Measurements from ENCODE around the gene PACS2.
A peak's percentile ranks its signal among the peaks of the same experiment; 100 is the strongest.

Gene PACS2

DNA sequence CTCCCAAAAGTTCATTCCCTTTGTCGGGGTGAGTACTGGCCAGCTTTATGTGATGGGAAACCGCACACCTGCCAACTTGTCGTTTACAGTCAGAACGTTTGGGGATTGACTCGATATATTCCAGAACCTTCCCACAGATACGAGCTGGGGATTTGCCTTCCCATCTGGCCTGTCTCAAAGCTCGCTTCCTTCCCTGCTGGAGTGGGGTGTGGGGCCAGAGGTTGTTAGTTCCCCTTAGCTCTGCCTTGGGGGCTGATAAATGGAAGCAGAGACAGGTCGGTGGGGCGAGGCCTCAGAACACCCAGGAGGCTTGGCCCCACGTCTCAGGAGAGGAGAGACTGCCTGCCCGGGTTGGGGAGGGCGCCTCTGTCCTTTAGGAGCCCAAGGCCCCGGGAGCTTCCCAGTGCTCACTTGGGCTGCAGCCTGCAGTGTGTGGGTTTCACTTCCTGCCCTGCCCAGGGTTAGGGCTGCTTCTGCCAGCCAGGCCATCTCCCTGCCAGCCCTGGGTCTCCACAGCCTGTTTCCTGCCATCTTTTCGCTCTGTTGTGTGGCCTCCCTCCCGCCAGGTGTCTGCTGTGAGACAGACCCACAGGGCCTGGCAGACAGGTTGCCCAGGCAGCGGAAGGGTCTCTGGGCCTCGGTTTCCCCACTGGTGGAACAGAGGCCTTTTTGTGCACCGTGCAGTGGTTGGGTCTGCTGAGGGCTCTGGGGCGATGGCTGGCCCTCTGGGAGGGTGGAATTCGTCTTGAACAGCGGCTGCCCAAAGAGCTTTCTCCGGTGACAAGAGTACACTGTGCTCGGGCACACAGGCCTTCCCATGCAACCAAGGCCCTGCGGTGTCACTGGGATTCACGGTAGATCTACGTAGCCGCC is 75.7 kb downstream of the PACS2 start:
- Histone ChIP-seq H3K4me1 (ENCODE audit: control insufficient read depth in 5 of 5, insufficient read depth in 5 of 5, low read length in 5 of 5) (peaks cover 0 to 68% (median 33%) of the 10 kb centered on the region in 5 donors), H3K27ac (ENCODE audit: low read depth, low read length) (peak overlapping the region; percentile 23), H3K4me3 (ENCODE audit: low read depth in 1 of 5, low read length in 5 of 5) (no peak overlapping the region), H3K9me3 (ENCODE audit: control insufficient read depth in 5 of 5, low read length in 5 of 5) (no peaks in the 10 kb centered on the region), H3K9ac (ENCODE audit: low read length in 5 of 5) (no peak overlapping the region), H3K27me3 (ENCODE audit: control insufficient read depth in 5 of 5, insufficient read depth in 4 of 5, low read length in 5 of 5) (no peaks in the 10 kb centered on the region), H3K36me3 (ENCODE audit: control insufficient read depth in 5 of 5, insufficient read depth in 5 of 5, low read length in 5 of 5) (peaks cover 0 to 57% (median 41%) of the 10 kb centered on the region in 5 donors)

DNA sequence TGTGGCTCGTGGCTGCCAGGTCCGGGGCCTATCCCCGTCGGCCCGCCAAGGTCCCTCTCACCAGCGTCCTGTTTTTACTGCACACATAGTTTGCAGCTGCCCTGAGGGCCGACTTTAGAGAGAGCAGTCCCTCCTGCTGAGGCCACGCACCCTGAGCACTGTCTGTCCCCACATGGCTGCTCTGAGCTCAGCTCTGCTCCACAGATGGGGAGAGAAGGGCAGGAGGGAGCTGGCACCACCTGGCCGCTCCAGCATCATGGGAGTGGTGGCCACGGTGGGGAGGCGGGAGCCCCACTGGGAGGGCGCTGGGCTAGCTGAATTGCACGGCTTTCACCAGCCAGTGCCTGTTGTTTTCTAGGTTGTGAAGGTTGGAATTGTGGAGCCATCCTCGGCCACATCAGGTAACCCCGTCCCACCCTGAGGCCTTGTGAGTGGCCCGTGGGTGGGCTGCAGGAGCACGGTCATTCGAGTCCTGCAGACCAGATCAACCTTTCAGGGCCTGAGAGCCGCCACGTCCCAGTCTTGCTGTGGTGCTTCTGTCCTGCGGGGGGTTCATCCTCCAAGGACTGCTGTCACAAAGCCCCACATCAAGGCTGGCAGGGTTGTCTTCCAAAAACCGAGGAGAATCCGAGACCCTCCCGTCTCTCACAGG is 76.4 kb downstream of the PACS2 start:
- Histone ChIP-seq H3K9ac (ENCODE audit: low read length in 5 of 5) (no peak overlapping the region), H3K27me3 (ENCODE audit: control insufficient read depth in 5 of 5, insufficient read depth in 4 of 5, low read length in 5 of 5) (no peaks in the 10 kb centered on the region), H3K4me1 (ENCODE audit: control insufficient read depth in 5 of 5, insufficient read depth in 5 of 5, low read length in 5 of 5) (peaks cover 0 to 61% (median 31%) of the 10 kb centered on the region in 5 donors), H3K4me3 (ENCODE audit: low read depth in 1 of 5, low read length in 5 of 5) (no peak overlapping the region), H3K9me3 (ENCODE audit: control insufficient read depth in 5 of 5, low read length in 5 of 5) (no peaks in the 10 kb centered on the region), H3K36me3 (ENCODE audit: control insufficient read depth in 5 of 5, insufficient read depth in 5 of 5, low read length in 5 of 5) (peaks cover 0 to 49% (median 34%) of the 10 kb centered on the region in 5 donors), H3K27ac (ENCODE audit: low read depth, low read length) (no peak overlapping the region)

- H3K4me3 ChIP-seq (ENCODE audit: low read depth in 1 of 5, low read length in 5 of 5), result no peak overlapping the region
- peaks cover 0 to 44% (median 31%) of the 10 kb centered on the region in 5 donors for H3K36me3 ChIP-seq (ENCODE audit: control insufficient read depth in 5 of 5, insufficient read depth in 5 of 5, low read length in 5 of 5)
- H3K4me1 ChIP-seq (ENCODE audit: control insufficient read depth in 5 of 5, insufficient read depth in 5 of 5, low read length in 5 of 5), result peaks cover 0 to 55% (median 29%) of the 10 kb centered on the region in 5 donors
- H3K9ac ChIP-seq (ENCODE audit: low read length in 5 of 5), result no peak overlapping the region
- H3K27ac ChIP-seq (ENCODE audit: low read depth, low read length), result no peak overlapping the region
- H3K9me3 ChIP-seq (ENCODE audit: control insufficient read depth in 5 of 5, low read length in 5 of 5), result no peaks in the 10 kb centered on the region
- no peaks in the 10 kb centered on the region for H3K27me3 ChIP-seq (ENCODE audit: control insufficient read depth in 5 of 5, insufficient read depth in 4 of 5, low read length in 5 of 5)
Measured at GRCh38 chr14:105391541-105391940, 77.0 kb downstream of the PACS2 start.

DNA sequence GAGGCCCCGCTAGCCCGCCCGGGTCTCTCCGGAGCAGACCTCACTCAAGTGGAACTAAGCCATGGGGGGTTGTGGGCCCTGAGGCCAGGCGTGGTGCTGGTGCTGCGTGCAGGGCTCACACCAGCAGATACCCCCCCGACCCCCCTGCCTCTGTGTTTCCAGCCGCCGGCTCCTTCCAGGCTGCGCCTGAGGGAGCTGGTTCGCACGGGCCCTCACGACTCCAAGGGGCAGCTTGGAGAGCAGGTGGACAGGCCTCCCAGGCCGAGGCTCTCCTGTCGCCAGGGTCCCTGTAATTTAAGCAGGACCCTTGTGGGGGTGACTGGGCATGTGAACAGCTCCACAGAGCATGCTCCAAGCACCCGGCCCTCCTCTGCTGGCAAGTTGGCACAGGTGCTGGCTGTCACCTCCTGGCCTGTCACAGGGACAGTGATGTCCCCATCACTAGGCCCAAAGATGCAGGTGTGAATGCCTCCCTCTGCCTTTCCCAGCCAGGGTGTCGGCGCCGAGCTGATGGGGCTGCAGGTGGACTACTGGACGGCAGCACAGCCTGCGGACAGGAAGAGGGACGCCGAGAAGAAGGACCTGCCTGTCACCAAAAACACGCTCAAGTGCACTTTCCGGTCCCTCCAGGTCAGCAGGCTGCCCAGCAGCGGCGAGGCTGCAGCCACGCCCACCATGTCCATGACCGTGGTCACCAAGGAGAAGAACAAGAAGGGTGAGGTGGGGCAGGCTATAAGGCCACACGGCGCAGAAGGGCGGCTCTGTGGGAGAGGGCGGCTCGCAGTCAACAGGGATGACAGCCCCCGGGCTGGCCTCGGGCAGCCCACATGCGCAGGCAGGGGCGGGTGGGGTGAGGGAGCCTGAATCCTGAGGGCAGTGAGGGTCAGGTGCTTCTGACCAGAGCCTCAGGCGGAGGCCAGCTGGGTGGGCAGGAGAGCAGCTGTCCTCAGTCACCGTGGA is 77.9 kb downstream of the PACS2 start:
- Histone ChIP-seq H3K36me3 (ENCODE audit: control insufficient read depth in 5 of 5, insufficient read depth in 5 of 5, low read length in 5 of 5) (peaks cover 0 to 36% (median 24%) of the 10 kb centered on the region in 5 donors), H3K9ac (ENCODE audit: low read length in 5 of 5) (no peak overlapping the region), H3K27ac (ENCODE audit: low read depth, low read length) (no peak overlapping the region)

GRCh38 chr14:105393151-105393550 is 78.6 kb downstream of the PACS2 start:
- peaks cover 0 to 30% (median 20%) of the 10 kb centered on the region in 5 donors for H3K36me3 ChIP-seq (ENCODE audit: control insufficient read depth in 5 of 5, insufficient read depth in 5 of 5, low read length in 5 of 5)
- H3K4me3 ChIP-seq (ENCODE audit: low read depth in 1 of 5, low read length in 5 of 5), result no peak overlapping the region
- H3K4me1 ChIP-seq (ENCODE audit: control insufficient read depth in 5 of 5, insufficient read depth in 5 of 5, low read length in 5 of 5), result peaks cover 0 to 54% (median 40%) of the 10 kb centered on the region in 5 donors
- no peak overlapping the region for H3K9ac ChIP-seq (ENCODE audit: low read length in 5 of 5)
- H3K9me3 ChIP-seq (ENCODE audit: control insufficient read depth in 5 of 5, low read length in 5 of 5), result no peaks in the 10 kb centered on the region
- H3K27me3 ChIP-seq (ENCODE audit: control insufficient read depth in 5 of 5, insufficient read depth in 4 of 5, low read length in 5 of 5), result no peaks in the 10 kb centered on the region
- H3K27ac ChIP-seq (ENCODE audit: low read depth, low read length), result no peak overlapping the region

More for the DNA sequence above, 77.9 kb downstream of the PACS2 start:
- peaks cover 0 to 55% (median 35%) of the 10 kb centered on the region in 5 donors for H3K4me1 ChIP-seq (ENCODE audit: control insufficient read depth in 5 of 5, insufficient read depth in 5 of 5, low read length in 5 of 5)
- H3K27me3 ChIP-seq (ENCODE audit: control insufficient read depth in 5 of 5, insufficient read depth in 4 of 5, low read length in 5 of 5), result no peaks in the 10 kb centered on the region
- H3K9me3 ChIP-seq (ENCODE audit: control insufficient read depth in 5 of 5, low read length in 5 of 5), result no peaks in the 10 kb centered on the region
- no peak overlapping the region for H3K4me3 ChIP-seq (ENCODE audit: low read depth in 1 of 5, low read length in 5 of 5)

GRCh38 chr14:105394714-105395537 is 80.4 kb downstream of the PACS2 start:
- Histone ChIP-seq H3K4me1 (ENCODE audit: control insufficient read depth in 5 of 5, insufficient read depth in 5 of 5, low read length in 5 of 5) (peaks cover 0 to 51% (median 36%) of the 10 kb centered on the region in 5 donors), H3K36me3 (ENCODE audit: control insufficient read depth in 5 of 5, insufficient read depth in 5 of 5, low read length in 5 of 5) (peaks cover 0 to 20% (median 14%) of the 10 kb centered on the region in 5 donors), H3K27me3 (ENCODE audit: control insufficient read depth in 5 of 5, insufficient read depth in 4 of 5, low read length in 5 of 5) (no peaks in the 10 kb centered on the region), H3K9ac (ENCODE audit: low read length in 5 of 5) (no peak overlapping the region), H3K27ac (ENCODE audit: low read depth, low read length) (no peak overlapping the region), H3K4me3 (ENCODE audit: low read depth in 1 of 5, low read length in 5 of 5) (no peak overlapping the region), H3K9me3 (ENCODE audit: control insufficient read depth in 5 of 5, low read length in 5 of 5) (no peaks in the 10 kb centered on the region)

DNA sequence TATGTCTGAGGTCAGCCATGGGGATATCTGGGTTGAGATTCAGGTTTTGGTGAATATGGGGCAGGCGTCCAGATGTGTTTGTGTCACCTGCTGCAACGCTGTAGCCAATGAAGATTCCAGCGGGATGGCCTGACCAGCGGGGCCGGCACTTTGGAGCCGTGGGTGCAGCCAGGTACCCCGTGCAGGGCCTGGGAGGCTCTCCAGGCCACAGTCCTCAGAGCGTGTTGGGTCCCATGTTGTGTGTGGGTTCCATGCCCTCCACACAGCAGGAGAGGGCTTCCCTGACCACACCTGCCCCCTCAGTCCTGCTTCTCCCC is 80.9 kb downstream of the PACS2 start:
- no peaks in the 10 kb centered on the region for H3K27me3 ChIP-seq (ENCODE audit: control insufficient read depth in 5 of 5, insufficient read depth in 4 of 5, low read length in 5 of 5)
- no peak overlapping the region for H3K9ac ChIP-seq (ENCODE audit: low read length in 5 of 5)
- no peak overlapping the region for H3K4me3 ChIP-seq (ENCODE audit: low read depth in 1 of 5, low read length in 5 of 5)
- no peak overlapping the region for H3K27ac ChIP-seq (ENCODE audit: low read depth, low read length)
- peaks cover 0 to 5% (median 2%) of the 10 kb centered on the region in 5 donors for H3K9me3 ChIP-seq (ENCODE audit: control insufficient read depth in 5 of 5, low read length in 5 of 5)
- peaks cover 0 to 25% (median 18%) of the 10 kb centered on the region in 5 donors for H3K36me3 ChIP-seq (ENCODE audit: control insufficient read depth in 5 of 5, insufficient read depth in 5 of 5, low read length in 5 of 5)
- H3K4me1 ChIP-seq (ENCODE audit: control insufficient read depth in 5 of 5, insufficient read depth in 5 of 5, low read length in 5 of 5), result peaks cover 0 to 46% (median 32%) of the 10 kb centered on the region in 5 donors

GRCh38 chr14:105397350-105397931 is 82.9 kb downstream of the PACS2 start:
- H3K4me1 ChIP-seq (ENCODE audit: control insufficient read depth in 5 of 5, insufficient read depth in 5 of 5, low read length in 5 of 5), result peaks cover 0 to 38% (median 25%) of the 10 kb centered on the region in 5 donors
- H3K4me3 ChIP-seq (ENCODE audit: low read depth in 1 of 5, low read length in 5 of 5), result peak overlapping the region; percentile 40 to 90 (median 77)
- no peaks in the 10 kb centered on the region for H3K27me3 ChIP-seq (ENCODE audit: control insufficient read depth in 5 of 5, insufficient read depth in 4 of 5, low read length in 5 of 5)
- H3K9me3 ChIP-seq (ENCODE audit: control insufficient read depth in 5 of 5, low read length in 5 of 5), result peaks cover 0 to 17% (median 13%) of the 10 kb centered on the region in 5 donors
- H3K27ac ChIP-seq (ENCODE audit: low read depth, low read length), result no peak overlapping the region
- H3K9ac ChIP-seq (ENCODE audit: low read length in 5 of 5), result peak overlapping the region in 4 of 5 donors; percentile 32 to 91 (median 50)
- H3K36me3 ChIP-seq (ENCODE audit: control insufficient read depth in 5 of 5, insufficient read depth in 5 of 5, low read length in 5 of 5), result peaks cover 0 to 26% (median 21%) of the 10 kb centered on the region in 5 donors
